Parathyroid adenoma (tissue), 2 donors: ENCODE data around the gene TGOLN2.

Experiments
- H2AFZ ChIP-seq: fragments of 300-600 bp; sonication (generic); one replicate; pipeline ENCODE4 v1.7.0; 2017; ENCODE audit warnings: antibody characterized with exemption, mild to moderate bottlenecking
- H3K27ac ChIP-seq: fragments of 300-600 bp; sonication (generic); one replicate; pipeline ENCODE4 v1.7.0; 2017
- H3K27me3 ChIP-seq: fragments of 300-600 bp; sonication (generic); one replicate; pipeline ENCODE4 v1.7.0; 2017; ENCODE audit warnings: low read length; ENCODE audit not compliant: control insufficient read depth, insufficient read depth
- H3K36me3 ChIP-seq: fragments of 300-600 bp; sonication (generic); one replicate; pipeline ENCODE4 v1.7.0; 2017; ENCODE audit warnings: low read length; ENCODE audit not compliant: control insufficient read depth, insufficient read depth
- H3K4me1 ChIP-seq: fragments of 300-600 bp; sonication (generic); one replicate; pipeline ENCODE4 v1.7.0; 2017; ENCODE audit warnings: control low read depth
- H3K4me2 ChIP-seq: fragments of 300-600 bp; sonication (generic); one replicate; pipeline ENCODE4 v1.7.0; 2017; ENCODE audit warnings: low read length
- H3K4me3 ChIP-seq: fragments of 300-600 bp; sonication (generic); one replicate; pipeline ENCODE4 v1.7.0; 2017; ENCODE audit warnings: low read depth, low read length
- H3K79me2 ChIP-seq: fragments of 300-600 bp; sonication (generic); one replicate; pipeline ENCODE4 v1.7.0; 2017; ENCODE audit warnings: control low read depth
- H3K9ac ChIP-seq: fragments of 300-600 bp; sonication (generic); one replicate; pipeline ENCODE4 v1.7.0; 2017; ENCODE audit warnings: mild to moderate bottlenecking
- H3K9me3 ChIP-seq: fragments of 300-600 bp; sonication (generic); one replicate; pipeline ENCODE4 v1.7.0; 2017; ENCODE audit warnings: low read length; ENCODE audit not compliant: control insufficient read depth
- CTCF ChIP-seq: fragments of 300-600 bp; sonication (generic); IDR thresholded peaks from one replicate; pipeline ENCODE4 v1.7.0; 2017; ENCODE audit warnings: antibody characterized with exemption, mild to moderate bottlenecking
- donor health status: primary hyperparathyroidism.

TGOLN2 gene

DNA sequence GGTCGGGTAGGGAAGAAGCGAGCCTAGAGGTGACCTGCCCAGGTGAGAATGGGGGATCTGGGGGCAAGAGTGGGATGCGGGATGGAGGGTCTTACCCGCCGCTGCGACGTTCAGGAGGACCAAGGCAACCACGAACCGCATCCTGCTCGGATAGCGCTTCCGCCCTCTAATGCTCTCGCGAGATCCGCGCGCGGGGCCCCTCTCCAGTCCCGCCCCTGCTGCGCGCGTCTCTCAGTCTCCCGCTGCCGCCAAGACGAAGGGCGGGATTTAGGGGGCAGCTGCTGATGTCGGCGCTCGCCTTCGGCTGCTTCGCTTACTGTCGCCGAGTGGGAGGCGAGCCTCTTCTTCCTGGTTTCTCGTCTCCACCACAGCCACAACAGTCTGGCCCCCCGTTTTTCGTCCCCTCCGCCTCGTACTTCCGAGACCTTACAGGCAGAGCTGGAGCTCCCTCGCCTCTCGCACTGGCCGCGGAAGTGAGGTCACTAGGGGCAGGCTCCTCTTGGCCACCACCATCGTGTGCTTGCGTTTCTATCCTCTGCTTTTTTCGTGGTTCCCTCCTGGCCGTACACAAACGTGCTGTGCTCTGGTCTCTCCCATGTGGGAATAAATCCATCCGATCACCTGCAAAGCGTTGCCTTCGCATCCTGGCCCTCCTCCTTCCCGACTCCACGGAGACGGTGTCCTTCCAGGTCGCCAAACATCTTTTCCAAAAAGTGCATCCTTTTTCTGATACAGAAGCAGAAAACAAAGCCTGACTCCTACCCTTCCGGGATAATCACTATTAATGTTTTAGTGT lies at the start of gene TGOLN2:
TSS of gene TGOLN2 (minus strand) at position 168 of the 796 bp plus-strand sequence. CDS start at position 141, 27 bp downstream.
- peak within 1 kb of the TSS; percentile 95 for H2AFZ ChIP-seq
- H3K4me2 ChIP-seq = peak within 1 kb of the TSS; percentile 93
- no peaks in the 10 kb centered on the region for H3K36me3 ChIP-seq
- no peak for TF ChIP-seq CTCF
- peak within 1 kb of the TSS; percentile 96 for H3K4me3 ChIP-seq
- peaks cover 26% of the 10 kb centered on the region for H3K4me1 ChIP-seq
- peak within 1 kb of the TSS; percentile 77 for H3K9ac ChIP-seq
- peaks cover 21% of the 10 kb centered on the region for H3K79me2 ChIP-seq
- no peaks in the 10 kb centered on the region for H3K27me3 ChIP-seq
- H3K9me3 ChIP-seq = no peaks in the 10 kb centered on the region
- H3K27ac ChIP-seq = peak within 1 kb of the TSS; percentile 95

- Histone ChIP-seq H3K36me3 (no peaks in the 10 kb centered on the region), H3K4me3 (no peak overlapping the region), H3K9ac (no peak overlapping the region), H3K27me3 (no peaks in the 10 kb centered on the region), H3K9me3 (no peaks in the 10 kb centered on the region), H3K27ac (no peak overlapping the region), H2AFZ (no peak overlapping the region), H3K4me1 (no peaks in the 10 kb centered on the region), H3K79me2 (no peaks in the 10 kb centered on the region), H3K4me2 (no peak overlapping the region)
- TF ChIP-seq CTCF = no peak
These were observed 49.3 kb upstream of the TGOLN2 start for GRCh38 chr2:85377083-85377482.

GRCh38 chr2:85376291-85377065 lies 48.7 kb upstream of the TGOLN2 start:
- H3K79me2 ChIP-seq = no peaks in the 10 kb centered on the region
- H3K9ac ChIP-seq = no peak overlapping the region
- no peak overlapping the region for H2AFZ ChIP-seq
- H3K9me3 ChIP-seq = no peaks in the 10 kb centered on the region
- no peak overlapping the region for H3K4me3 ChIP-seq
- TF ChIP-seq CTCF = no peak
- no peaks in the 10 kb centered on the region for H3K4me1 ChIP-seq
- H3K36me3 ChIP-seq = no peaks in the 10 kb centered on the region
- no peak overlapping the region for H3K27ac ChIP-seq
- H3K4me2 ChIP-seq = no peak overlapping the region
- H3K27me3 ChIP-seq = no peaks in the 10 kb centered on the region

- Histone ChIP-seq H3K4me3 (no peak overlapping the region), H3K36me3 (no peaks in the 10 kb centered on the region), H3K27ac (no peak overlapping the region), H3K4me2 (no peak overlapping the region), H3K9ac (no peak overlapping the region), H3K79me2 (no peaks in the 10 kb centered on the region), H3K4me1 (no peaks in the 10 kb centered on the region), H3K27me3 (no peaks in the 10 kb centered on the region), H3K9me3 (no peaks in the 10 kb centered on the region), H2AFZ (no peak overlapping the region)
- TF ChIP-seq CTCF = no peak
These were observed 43.3 kb upstream of the TGOLN2 start for GRCh38 chr2:85371045-85371444.
